GM18520 (cell line): Measurements from ENCODE around the gene SPECC1.
"Not testable (repeated sequence)": the region's sequence is repeated elsewhere in the genome, so short reads cannot be mapped to it uniquely, and the experiment has no call there.

ENCODE experiments used
- ATAC-seq: cut with Tn5 transposase; IDR thresholded peaks from one replicate; pipeline ENCODE4 v1.9.1; 2021; ENCODE audit not compliant: unreplicated experiment

Gene SPECC1

GRCh38 chr17:20170085-20170484 is 160.9 kb downstream of the SPECC1 start:
- no peak for ATAC-seq

- no peak for ATAC-seq
Observed at GRCh38 chr17:20171741-20172365, 162.7 kb downstream of the SPECC1 start.

GRCh38 chr17:20172376-20172775 is 163.2 kb downstream of the SPECC1 start:
- no peak for ATAC-seq

GRCh38 chr17:20173091-20173490 is 163.9 kb downstream of the SPECC1 start:
- no peak for ATAC-seq

- ATAC-seq, result no peak
Observed at GRCh38 chr17:20174588-20175265, 165.6 kb downstream of the SPECC1 start.

- no peak for ATAC-seq
Observed at GRCh38 chr17:20179041-20179440, 169.9 kb downstream of the SPECC1 start.

GRCh38 chr17:20180661-20181060 is 171.5 kb downstream of the SPECC1 start:
- no peak for ATAC-seq

GRCh38 chr17:20184181-20184580 is 175.0 kb downstream of the SPECC1 start:
- no peak for ATAC-seq

GRCh38 chr17:20184977-20185619 is 175.9 kb downstream of the SPECC1 start:
- no peak for ATAC-seq

GRCh38 chr17:20187049-20187448 is 177.9 kb downstream of the SPECC1 start:
- no peak for ATAC-seq

- no peak for ATAC-seq
Observed at GRCh38 chr17:20189302-20189701, 180.1 kb downstream of the SPECC1 start.

- ATAC-seq, result no peak
Observed at GRCh38 chr17:20189979-20190378, 180.8 kb downstream of the SPECC1 start.

GRCh38 chr17:20190605-20191004 is 181.4 kb downstream of the SPECC1 start:
- no peak for ATAC-seq

GRCh38 chr17:20191056-20191455 is 181.9 kb downstream of the SPECC1 start:
- no peak for ATAC-seq

- ATAC-seq, result not testable (repeated sequence)
Observed at GRCh38 chr17:20196286-20196685, 187.1 kb downstream of the SPECC1 start.

GRCh38 chr17:20197272-20197926 is 188.2 kb downstream of the SPECC1 start:
- no peak for ATAC-seq

- no peak for ATAC-seq
Observed at GRCh38 chr17:20200016-20200795, 191.0 kb downstream of the SPECC1 start.

- no peak for ATAC-seq
Observed at GRCh38 chr17:20200865-20201458, 191.8 kb downstream of the SPECC1 start.

GRCh38 chr17:20202141-20202621 is 193.0 kb downstream of the SPECC1 start:
- no peak for ATAC-seq

GRCh38 chr17:20203018-20203417 is 193.9 kb downstream of the SPECC1 start:
- ATAC-seq, result no peak
